Measurements from ENCODE around the gene RND2. TPM values are rescaled to one million over a fixed set of nuclear protein-coding genes. Genes with fewer than 3 reads are reported as not detected.

RND2 gene
- total and polyA plus RNA-seq, 9 of the 15 experiments (the other 6 are each of a cell fraction or from before 2014, with no cell fraction given) = 0.15 to 1.9 (median 0.98) TPM

GRCh38 chr17:42980274-42980765 lies 44.7 kb upstream of the RND2 start, which contains the start of gene RUNDC1 (continued):
- peak; percentile 70 for TF ChIP-seq PHF20 (IDR thresholded peaks at IDR 0.05; ENCODE audit: partially characterized antibody)
- TF ChIP-seq POLR3G (IDR thresholded peaks at IDR 0.05; ENCODE audit: extremely low read depth, insufficient read length, insufficient replicate concordance) = no peak
- no peak for TF ChIP-seq XRCC3 (IDR thresholded peaks at IDR 0.05)
- peak; percentile 77 to 97 (median 96) for TF ChIP-seq YY1 (IDR thresholded peaks at IDR 0.05; ENCODE audit: borderline replicate concordance in 1 of 3, control insufficient read depth in 1 of 3, extremely low read depth in 1 of 3, insufficient read depth in 3 of 3, insufficient read length in 1 of 3, insufficient replicate concordance in 2 of 3, low read depth in 1 of 3, low read length in 2 of 3)
- TF ChIP-seq SREBF1 (IDR thresholded peaks at IDR 0.05; ENCODE audit: borderline replicate concordance, low read depth, low read length) = no peak; the same call in 1 of the 2 replicates
- no peak for TF ChIP-seq BACH1 (tag; IDR thresholded peaks at IDR 0.05)
- TF ChIP-seq, protein P1, sequence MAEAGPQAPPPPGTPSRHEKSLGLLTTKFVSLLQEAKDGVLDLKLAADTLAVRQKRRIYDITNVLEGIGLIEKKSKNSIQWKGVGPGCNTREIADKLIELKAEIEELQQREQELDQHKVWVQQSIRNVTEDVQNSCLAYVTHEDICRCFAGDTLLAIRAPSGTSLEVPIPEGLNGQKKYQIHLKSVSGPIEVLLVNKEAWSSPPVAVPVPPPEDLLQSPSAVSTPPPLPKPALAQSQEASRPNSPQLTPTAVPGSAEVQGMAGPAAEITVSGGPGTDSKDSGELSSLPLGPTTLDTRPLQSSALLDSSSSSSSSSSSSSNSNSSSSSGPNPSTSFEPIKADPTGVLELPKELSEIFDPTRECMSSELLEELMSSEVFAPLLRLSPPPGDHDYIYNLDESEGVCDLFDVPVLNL (CRISPR knock-in tag; IDR thresholded peaks at IDR 0.05; ENCODE audit: low read depth) = no peak
- TF ChIP-seq TRIM24 (IDR thresholded peaks at IDR 0.05) = no peak
- no peak for TF ChIP-seq TCF3 (CRISPR knock-in tag; IDR thresholded peaks at IDR 0.05)
- TF ChIP-seq CREBBP (IDR thresholded peaks at IDR 0.05; ENCODE audit: low read depth, low read length) = no peak
- no peak for TF ChIP-seq NR4A1 (CRISPR knock-in tag; IDR thresholded peaks at IDR 0.05)
- no peak for TF ChIP-seq NR4A1 (tag; IDR thresholded peaks at IDR 0.05)
- no peak for TF ChIP-seq ZNF274 (IDR thresholded peaks at IDR 0.05; ENCODE audit: borderline replicate concordance, low read depth, low read length)
- TF ChIP-seq KLF6 (CRISPR knock-in tag; IDR thresholded peaks at IDR 0.05; ENCODE audit: borderline replicate concordance) = no peak
- no peak for TF ChIP-seq MEF2D (tag; conservative IDR thresholded peaks at IDR 0.05; ENCODE audit: low read depth)
- TF ChIP-seq, protein P2, sequence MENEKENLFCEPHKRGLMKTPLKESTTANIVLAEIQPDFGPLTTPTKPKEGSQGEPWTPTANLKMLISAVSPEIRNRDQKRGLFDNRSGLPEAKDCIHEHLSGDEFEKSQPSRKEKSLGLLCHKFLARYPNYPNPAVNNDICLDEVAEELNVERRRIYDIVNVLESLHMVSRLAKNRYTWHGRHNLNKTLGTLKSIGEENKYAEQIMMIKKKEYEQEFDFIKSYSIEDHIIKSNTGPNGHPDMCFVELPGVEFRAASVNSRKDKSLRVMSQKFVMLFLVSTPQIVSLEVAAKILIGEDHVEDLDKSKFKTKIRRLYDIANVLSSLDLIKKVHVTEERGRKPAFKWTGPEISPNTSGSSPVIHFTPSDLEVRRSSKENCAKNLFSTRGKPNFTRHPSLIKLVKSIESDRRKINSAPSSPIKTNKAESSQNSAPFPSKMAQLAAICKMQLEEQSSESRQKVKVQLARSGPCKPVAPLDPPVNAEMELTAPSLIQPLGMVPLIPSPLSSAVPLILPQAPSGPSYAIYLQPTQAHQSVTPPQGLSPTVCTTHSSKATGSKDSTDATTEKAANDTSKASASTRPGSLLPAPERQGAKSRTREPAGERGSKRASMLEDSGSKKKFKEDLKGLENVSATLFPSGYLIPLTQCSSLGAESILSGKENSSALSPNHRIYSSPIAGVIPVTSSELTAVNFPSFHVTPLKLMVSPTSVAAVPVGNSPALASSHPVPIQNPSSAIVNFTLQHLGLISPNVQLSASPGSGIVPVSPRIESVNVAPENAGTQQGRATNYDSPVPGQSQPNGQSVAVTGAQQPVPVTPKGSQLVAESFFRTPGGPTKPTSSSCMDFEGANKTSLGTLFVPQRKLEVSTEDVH (IDR thresholded peaks at IDR 0.05; ENCODE audit: low read depth, partially characterized antibody) = no peak
- no peak for TF ChIP-seq ZNF780A (CRISPR knock-in tag; IDR thresholded peaks at IDR 0.05)
- peak; percentile 40 for TF ChIP-seq SMAD1 (IDR thresholded peaks at IDR 0.05; ENCODE audit: low read depth, low read length, partially characterized antibody)
- no peak for TF ChIP-seq NCOA1 (IDR thresholded peaks at IDR 0.05; ENCODE audit: low read depth)
- no peak for TF ChIP-seq ZSCAN32 (CRISPR knock-in tag; IDR thresholded peaks at IDR 0.05)
- no peak for TF ChIP-seq PHF21A (IDR thresholded peaks at IDR 0.05; ENCODE audit: borderline replicate concordance, low read depth)
- TF ChIP-seq GMEB1 (CRISPR knock-in tag; IDR thresholded peaks at IDR 0.05) = no peak
- no peak for TF ChIP-seq MYNN (IDR thresholded peaks at IDR 0.05)
- TF ChIP-seq MYNN (CRISPR knock-in tag; IDR thresholded peaks at IDR 0.05) = no peak
- no peak for TF ChIP-seq CBX2 (IDR thresholded peaks at IDR 0.05; ENCODE audit: insufficient read depth, low read length, poor library complexity, severe bottlenecking)
- no peak for TF ChIP-seq C11orf30 (IDR thresholded peaks at IDR 0.05; ENCODE audit: low read depth)

Measured in K562 (cell line).